HG03060 (cell line): Measurements from ENCODE around the gene TGOLN2.
"Not testable (repeated sequence)": the region's sequence is repeated elsewhere in the genome, so short reads cannot be mapped to it uniquely, and the experiment has no call there.

Source experiments
- ATAC-seq: cut with Tn5 transposase; IDR thresholded peaks from one replicate; pipeline ENCODE4 v1.9.1; 2021; ENCODE audit warnings: low read depth, moderate number of reproducible peaks; ENCODE audit not compliant: unreplicated experiment

TGOLN2 gene

GRCh38 chr2:85327822-85328617 is at the start of gene TGOLN2:
TGOLN2 (minus strand) TSS chr2:85327989; CDS start chr2:85327962, 27 bp downstream.
- ATAC-seq, result peak; percentile 44

DNA sequence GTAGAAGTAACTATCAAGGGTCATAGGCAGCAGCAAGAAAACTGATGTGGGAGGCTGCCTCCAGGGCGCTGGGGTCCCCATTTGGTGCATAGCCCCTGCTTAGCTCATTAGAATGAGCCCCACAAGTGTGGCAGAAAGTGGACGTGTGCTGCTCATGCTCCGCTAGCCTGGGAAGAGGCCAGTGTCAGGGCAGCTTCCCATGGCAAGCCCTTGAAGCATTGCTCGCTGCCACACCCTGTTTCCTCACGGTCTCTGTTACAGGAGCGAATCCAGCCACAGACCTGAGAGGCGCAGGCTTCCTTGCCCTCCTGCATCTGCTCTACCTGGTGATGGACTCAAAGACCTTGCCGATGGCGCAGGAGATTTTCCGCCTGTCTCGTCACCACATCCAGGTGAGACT is 49.3 kb upstream of the TGOLN2 start:
- no peak for ATAC-seq

GRCh38 chr2:85376291-85377065 is 48.7 kb upstream of the TGOLN2 start:
- no peak for ATAC-seq

- ATAC-seq, result no peak
These were observed 43.3 kb upstream of the TGOLN2 start for GRCh38 chr2:85371045-85371444.

- no peak for ATAC-seq
These were observed 41.7 kb upstream of the TGOLN2 start for GRCh38 chr2:85369500-85369899.

DNA sequence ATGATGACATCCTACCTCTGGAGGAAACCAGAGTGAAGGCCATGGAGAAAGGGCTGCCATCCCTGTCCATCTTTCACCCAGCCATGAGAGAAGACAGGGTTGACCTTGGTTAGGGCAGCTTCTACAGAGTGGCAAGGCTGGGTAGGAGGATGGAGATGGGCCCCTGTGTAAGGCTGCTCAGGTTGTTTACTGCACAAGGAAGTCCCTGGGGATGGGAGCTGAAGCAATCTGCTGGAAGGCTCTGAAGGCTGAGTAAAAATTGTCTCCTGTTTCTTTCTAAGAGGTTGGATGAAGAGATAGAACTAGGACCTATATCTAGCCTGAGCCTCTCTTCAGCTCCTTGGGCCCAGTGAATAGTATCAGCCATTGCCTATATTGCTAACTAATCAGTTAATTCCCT is 41.1 kb upstream of the TGOLN2 start:
- ATAC-seq, result no peak

- no peak for ATAC-seq
These were observed 39.4 kb upstream of the TGOLN2 start for GRCh38 chr2:85367180-85367579.

- not testable (repeated sequence) for ATAC-seq
These were observed 35.0 kb upstream of the TGOLN2 start for GRCh38 chr2:85362653-85363387.

DNA sequence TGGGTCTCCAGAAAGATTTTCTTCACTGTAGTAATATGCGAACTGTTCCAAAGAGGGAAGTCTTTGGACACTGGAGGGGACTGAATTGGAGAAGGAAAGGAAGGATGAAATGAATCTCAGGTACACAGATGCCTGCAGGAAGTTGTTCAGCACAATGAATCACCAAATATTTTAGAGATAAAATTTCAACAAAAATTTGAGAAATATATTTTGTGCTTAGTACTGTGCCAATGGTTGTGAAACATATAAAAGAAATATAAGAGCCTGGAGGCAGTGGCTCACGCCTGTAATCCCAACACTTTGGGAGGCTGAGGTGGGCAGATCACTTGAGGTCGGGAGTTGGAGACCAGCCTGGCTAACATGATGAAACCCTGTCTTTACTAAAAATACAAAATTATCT is 29.9 kb upstream of the TGOLN2 start:
- no peak for ATAC-seq

DNA sequence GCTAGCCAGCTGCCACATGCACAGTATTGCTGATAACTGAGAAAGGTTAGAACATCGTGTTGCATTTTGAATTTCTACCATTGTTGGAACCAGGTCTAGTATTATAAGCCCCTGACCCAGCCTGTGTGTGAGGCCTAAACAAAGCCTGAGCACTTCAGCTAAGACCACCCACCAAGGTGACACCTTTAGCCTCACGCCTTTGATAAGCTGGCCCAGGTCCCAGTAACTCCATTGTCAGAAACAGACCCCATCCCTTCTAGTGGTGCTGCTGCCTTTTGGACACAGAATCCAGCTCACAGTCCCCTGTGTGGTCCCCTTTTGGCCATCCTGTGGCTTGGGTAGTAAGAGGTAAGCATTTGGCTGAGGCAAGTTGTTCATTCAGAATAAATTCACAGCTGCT is 28.4 kb upstream of the TGOLN2 start:
- no peak for ATAC-seq

GRCh38 chr2:85355521-85355920 is 27.7 kb upstream of the TGOLN2 start:
- ATAC-seq, result no peak

DNA sequence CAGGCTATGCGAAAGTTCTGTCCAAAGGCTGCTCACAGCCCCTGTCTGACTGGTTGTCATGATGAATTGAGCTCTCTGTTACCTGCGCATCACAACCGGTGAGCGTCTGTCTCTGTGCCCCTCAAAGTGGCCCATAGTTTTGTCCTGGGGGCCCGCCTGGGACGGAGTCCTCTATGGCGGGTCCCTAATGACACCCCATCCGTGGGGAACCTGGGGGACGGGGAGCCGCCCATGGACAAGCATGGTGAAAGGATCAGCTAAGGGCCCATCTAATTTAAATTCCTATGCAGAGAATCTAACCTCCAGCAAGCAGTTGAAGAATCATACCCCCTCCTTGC is 27.3 kb upstream of the TGOLN2 start:
- ATAC-seq, result peak; percentile 4

DNA sequence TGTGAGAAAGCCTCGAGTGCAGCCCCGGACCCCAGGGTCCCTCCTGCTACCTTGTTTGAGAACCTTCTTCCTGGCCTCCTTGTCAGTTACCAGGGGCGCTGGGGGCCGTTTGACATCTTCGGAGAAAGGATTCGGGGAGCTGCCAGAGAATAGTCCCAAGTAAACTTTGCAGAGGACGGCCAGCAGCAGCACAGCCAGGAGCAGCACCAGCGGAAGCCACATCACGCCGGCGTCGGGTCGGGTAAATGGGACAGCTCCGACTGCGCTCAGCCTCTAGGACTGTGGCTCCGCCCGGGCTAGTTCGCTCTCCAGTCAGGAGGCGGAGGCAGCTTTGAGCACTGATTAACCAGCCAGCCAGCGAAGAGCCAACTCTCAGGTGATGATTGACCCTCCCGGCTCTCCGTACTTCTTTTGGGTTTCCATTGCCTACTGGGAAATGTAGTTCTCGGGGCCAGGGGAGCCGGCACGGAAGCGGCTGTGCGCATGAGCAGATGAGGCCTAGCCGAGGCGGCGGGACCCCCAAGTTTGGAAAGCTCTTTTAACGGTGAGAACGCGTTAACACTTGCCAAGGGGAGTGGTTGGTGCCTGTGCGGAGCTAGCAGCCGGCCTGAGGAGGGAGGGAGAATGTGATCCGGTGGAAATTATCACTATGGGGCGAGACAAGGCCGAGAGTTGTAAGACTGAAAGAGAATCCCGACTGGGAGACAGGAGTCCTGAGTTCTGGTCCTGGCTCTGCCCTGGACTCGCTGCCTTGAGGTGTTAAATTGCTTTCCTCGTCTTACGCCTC is 26.7 kb upstream of the TGOLN2 start, which contains the start of the genes ELMOD3 and RETSAT:
ELMOD3 (plus strand) TSS at position 484 of the 787 bp plus-strand sequence. CDS start 2,430 bp downstream, outside the sequence.
RETSAT (minus strand) TSS at position 243 of the 787 bp plus-strand sequence; CDS start at position 222, 21 bp downstream.
- peak; percentile 92 for ATAC-seq

DNA sequence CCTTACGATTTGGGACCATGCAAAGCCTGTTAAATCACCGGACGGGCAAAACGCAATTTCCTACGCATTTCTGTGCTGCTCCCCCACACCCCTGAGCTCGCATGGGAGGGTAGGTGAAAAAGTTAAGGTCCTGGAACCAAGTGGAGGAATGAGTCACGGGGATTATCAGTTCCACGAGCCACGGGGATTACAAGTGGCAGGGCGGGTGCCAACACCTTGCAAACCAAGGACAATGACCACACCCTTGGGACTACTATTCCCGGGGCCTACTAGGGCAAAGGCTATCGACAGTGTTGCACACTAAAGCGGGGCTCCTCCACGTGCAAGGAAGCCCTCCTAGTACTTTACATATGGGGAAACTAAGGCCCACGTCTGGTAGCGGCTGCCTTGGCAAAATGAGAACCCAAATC is 26.1 kb upstream of the TGOLN2 start:
- ATAC-seq, result no peak

GRCh38 chr2:85347599-85347998 is 19.8 kb upstream of the TGOLN2 start:
- ATAC-seq, result no peak

- no peak for ATAC-seq
These were observed 16.7 kb upstream of the TGOLN2 start for GRCh38 chr2:85344356-85344954.

DNA sequence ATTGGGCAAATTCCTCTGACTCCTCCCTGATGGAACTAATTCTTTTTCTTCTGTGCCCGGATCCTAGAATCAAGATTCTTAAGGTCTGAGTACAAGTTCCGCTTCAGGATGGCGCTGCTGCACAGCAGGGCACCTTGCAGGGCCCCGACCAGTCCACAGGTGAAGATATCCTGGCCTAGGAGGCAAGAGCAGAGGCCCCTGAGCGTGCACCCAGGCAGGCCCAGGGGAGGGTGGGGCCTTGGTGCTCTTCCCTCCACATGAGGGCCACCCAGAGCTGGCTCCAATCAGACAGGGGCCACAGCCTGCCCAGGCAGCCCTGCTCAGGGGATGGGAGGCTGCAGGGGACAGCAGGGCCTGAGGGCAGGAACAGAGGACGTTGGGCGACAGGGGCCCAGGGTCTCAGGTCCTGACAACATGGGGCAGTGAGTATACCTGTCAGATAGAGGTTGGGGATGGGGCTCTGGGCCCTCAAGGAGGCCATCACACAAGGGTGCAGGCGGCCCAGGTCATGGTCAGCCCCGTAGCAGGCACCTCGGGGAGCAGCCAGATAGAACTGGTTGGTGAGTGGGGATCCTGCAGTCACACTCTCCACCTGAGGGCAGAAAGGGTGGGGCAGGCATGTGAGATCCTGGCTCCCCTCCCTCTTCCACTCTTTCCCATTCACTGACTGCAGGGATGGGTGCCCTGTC is 15.6 kb upstream of the TGOLN2 start:
- ATAC-seq, result not testable (repeated sequence)

DNA sequence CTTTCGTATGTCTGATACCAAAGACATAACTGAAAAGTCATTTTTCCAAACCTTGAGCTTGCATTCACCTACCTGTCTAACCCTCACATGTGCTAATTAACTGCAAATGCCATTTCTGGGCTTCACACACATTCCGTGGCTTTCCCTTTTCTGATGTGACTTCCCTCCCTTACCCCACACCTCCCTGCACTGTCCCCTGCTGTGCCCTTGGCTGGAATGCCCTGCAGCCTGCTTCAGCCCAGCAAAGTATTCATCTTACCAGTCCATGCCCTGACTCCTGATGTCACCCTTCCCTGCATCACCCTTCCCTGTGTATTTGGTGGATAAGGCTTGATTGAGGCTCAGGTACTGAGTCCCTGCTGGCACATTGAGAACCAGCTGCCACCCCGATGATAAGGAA is 14.4 kb upstream of the TGOLN2 start:
- ATAC-seq, result no peak
